GM19372 (cell line): ENCODE measurements around the gene C13orf46.
"Not testable (repeated sequence)": the region's sequence is repeated elsewhere in the genome, so short reads cannot be mapped to it uniquely, and the experiment has no call there.

Source experiments
- ATAC-seq: cut with Tn5 transposase; IDR thresholded peaks from one replicate; pipeline ENCODE4 v1.9.1; 2021; ENCODE audit warnings: mild to moderate bottlenecking, low read depth, moderate library complexity; ENCODE audit not compliant: unreplicated experiment

The C13orf46 gene

DNA sequence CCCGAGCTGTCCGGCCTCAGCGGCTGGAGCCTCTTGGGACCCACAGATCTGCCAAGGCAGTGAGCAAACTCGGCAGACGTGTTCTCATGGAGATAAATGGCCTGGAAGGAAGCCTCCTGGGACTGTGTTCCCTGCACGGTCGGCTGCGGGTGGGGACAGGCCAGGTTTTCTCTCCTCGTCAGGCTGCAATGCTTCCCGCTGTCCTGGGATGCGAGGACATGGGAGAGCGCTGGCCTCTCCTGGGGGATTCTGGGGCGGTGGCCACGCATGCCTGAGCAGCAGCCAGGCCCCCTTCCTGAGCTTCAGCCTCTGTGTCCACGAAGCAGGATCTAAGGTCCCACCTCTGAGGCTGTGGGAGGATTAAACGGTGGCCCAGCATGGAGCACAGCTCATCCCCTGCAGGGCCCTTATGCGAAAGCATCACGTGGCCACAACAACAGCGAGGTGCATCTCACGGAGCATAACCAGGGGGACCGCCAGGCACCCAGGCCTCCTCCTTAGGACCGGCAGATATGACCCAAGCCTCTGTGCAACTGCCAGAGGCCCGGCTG, 21.2 kb upstream of the C13orf46 start:
- no peak for ATAC-seq

DNA sequence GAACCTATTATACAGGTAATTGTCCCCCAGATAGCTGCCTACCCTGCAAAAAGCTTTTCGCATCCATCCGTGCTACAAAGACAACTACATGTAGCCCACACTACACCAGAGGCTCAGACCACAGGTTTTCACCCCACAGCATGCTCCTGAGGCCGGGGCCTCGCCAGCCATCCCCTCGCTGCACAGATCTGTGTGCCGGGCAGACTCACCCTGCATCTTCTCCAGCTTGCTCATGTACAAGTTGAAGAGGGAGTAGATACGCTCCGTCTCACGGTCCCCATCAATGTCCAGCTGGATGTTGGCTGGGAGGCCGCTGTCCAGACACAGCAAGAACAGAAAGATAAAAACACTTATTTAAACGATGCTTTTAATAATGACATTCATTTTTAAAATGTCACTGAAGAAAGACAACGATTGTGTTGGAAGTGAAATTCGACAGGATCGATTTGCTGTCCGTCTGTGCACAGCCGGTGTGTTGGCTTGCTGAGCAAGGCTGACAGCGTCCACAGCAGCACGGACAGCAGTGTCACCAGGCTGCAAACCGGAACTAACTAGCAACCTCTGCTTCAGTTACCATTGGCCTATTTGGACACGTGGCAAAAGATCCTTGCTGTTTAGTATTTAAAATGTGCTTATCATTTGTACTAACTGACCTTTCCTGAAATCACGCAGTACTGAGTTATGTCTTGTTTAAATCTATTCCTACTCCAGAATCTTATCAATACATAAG, 18.6 kb upstream of the C13orf46 start:
- no peak for ATAC-seq

DNA sequence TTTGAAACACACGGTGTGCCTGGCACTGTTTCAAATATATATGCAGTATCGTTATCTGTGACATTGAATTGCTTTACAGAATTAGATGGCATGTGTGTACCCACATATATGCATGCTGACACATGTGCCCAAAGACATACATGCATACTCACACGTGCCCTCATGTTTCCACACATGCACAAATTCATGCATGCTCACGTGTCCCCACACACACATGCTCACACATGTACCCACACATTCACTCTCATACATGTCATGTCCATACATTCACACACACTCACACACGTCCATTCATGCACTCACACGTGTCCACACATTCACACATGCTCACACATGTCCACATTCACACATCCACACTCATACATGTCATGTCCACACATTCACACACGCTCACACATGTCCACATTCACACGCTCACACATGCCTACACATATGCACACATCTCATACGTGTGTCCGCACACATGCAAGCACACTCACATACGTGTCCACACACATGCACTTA, 17.9 kb upstream of the C13orf46 start:
- no peak for ATAC-seq

DNA sequence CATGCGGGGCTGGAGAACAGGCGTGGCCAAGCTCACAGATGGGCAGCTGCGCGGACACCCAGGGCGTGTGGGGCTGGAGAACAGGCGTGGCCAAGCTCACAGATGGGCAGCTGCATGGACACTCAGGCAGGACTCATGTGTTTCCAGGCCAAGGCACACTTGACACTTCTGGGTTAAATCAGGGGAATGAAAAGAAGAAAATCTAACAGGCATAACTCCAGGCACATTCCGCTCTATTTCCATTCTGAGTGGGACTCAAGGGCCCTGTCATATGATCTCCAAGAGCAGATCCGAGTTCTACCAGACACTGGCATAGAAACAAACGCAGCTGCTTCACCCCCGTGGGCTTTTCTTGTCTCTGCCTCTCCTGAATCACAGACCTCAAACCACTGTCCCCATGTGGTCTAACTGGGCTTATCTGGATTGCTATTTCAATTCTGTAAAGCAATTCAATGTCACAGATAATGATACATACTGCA, 17.4 kb upstream of the C13orf46 start:
- no peak for ATAC-seq

DNA sequence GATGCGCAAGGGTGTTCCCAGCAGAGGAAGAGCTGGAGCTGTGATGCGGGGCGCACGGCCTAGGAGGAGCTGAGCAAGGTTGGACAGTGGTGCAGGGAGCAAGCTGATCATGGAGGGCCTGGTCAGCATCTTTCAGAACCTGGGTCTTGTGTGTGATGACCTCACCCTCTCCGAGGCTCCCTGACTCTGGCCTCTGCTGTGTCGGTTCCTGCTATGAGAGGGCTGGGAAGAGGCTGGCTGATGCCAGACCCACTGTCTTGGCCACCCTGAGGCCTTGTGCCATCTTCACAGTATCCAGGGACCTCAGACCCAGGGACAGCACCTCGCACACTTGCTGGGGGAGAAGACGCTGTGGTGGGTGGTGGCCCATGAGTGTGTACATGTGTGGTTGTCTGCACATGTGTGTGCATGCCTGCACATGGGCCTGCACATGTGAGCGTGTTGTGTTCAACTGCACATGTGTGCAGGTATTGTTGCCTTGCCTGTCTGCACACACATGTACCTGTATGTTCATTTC, 16.5 kb upstream of the C13orf46 start:
- no peak for ATAC-seq

DNA sequence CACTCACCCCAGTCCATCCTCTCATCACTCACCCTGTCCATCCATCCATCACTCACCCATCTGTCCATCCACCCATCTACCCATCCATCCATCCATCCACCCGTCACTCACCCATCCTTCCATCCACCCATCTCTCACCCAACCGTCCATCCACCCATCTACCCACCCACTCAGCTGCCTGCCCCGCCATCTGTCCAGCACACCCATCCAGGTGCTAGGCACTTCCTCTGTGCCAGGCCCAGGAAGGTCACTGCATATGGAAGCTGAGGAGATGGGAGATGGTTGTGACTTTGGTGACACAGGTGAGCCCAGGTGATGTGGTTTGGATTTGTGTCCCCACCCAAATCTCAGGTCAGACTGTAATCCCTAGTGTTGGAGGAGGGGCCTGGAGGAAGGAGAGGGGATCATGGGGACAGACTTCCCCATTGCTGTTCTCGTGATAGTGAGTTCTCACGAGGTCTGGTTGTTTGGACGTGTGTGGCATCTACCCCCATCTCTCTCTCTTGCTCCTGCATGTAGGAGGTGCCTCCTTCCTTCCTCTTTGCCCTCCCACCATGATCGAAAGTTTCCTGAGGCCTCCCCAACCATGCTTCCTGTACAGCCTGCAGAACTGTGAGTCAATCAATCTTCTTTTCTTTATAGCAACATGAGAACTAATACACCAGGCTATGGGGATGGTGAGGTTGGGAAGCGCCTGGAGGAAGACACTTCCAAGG, 15.9 kb upstream of the C13orf46 start:
- ATAC-seq, result no peak

DNA sequence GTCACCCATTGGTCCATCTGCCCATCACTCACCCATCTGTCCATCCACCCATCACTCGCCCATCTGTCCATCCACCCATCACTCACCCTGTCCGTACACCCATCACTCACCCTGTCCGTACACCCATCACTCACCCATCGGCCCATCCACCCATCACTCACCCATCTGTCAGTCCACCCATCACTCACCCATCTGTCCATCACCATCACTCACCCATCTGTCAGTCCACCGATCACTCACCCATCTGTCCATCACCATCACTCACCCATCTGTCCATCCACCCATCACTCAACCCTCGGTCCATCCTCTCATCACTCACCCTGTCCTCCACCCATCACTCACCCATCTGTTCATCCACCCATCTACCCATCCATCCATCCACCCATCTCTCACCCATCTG, 15.0 kb upstream of the C13orf46 start:
- not testable (repeated sequence) for ATAC-seq

DNA sequence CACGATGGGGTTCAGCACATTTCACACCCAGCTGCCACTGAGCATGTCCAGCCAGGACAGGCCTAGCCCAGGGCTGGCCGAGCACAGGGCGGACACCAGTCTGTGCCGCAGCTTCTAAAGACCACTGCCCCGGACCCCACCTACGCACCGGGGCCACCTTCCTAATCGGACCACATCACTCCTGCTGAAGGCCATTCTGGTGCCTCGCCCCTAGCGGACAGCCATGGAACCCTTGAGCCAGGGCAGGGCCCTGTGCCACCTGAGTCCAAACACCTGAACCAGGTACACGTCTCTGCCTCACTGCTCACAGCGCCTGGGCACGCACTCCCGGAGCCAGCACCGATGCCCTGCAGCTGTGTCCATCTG, 8.4 kb upstream of the C13orf46 start:
- no peak for ATAC-seq

DNA sequence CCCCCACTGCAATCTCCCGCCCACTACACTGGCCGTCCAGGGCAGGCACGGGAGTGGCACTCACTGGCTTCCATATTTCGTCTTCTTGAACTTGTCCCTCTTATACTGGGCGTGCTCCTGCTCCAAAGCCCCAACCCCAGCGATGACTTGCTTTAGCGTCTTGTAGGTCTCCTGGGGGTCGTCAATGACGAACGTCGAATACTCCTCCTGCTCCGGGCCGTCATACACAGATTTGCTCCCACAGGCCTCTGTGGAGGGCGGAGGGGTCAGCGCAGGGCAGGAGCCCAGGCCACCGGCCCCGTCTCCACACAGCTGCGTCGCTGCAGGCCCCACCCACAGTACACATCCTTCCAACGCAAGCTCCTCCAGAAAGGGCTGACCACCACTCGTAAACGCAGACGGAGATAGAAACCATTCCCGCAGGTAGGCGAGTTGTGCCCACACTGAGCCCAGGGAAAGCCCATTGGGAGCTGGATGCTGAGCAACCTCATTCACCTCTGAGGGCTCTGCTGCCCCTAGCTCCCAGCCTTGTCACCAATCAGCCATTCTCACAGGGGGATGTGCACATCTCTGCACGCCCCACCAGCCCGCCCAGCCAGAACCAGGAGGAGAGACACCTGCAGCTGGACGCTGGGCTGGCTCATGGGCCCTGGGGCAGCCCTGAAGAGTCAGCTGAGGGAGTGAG, 7.9 kb upstream of the C13orf46 start:
- no peak for ATAC-seq

DNA sequence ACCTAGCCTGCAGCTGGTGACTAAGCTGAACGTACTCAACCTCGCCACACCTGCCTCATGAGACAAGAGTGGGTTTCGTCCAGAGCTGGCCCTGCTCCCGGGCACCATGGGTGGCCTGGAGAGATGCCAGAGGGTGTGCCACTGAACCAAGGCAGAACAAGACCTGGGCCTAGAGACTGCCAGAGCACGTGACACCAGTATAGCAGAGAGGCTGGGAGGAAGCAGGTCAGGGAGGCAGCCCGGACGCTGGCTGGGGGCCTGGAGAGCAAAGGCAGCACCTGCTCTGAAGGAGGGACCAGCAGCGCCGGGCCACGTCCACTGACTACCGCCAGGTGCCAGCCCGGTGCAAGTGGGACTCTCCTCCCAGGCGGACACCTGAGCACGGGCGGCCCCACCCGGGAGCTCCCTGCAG, 7.3 kb upstream of the C13orf46 start:
- no peak for ATAC-seq

DNA sequence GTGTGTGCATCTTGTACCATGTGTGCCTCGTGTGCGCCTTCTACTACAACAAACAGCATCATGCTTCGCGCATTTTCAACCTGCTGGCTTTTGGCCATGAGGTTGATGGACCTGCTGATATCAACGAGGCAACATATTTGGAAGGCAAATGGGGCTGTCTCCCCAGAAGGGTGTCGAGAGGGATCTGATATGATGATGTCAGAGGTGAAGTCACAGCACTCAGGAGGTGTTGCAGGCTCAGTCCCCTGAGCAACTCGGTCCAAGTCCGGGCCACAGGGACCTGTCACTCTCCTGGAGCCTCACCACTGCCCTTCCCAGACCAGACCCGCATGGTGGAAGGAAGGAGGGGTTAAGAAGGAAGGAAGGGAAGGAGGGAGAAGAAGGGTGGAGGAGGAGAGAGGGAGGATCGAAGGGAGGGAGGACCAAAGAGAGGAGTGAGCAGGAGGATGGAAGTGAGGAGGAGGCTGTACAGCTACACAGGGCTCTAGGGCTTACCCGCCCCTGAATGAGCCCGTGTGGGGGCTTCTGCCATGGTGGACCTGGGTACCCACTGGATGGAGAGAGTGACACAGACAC, 6.7 kb upstream of the C13orf46 start:
- no peak for ATAC-seq

DNA sequence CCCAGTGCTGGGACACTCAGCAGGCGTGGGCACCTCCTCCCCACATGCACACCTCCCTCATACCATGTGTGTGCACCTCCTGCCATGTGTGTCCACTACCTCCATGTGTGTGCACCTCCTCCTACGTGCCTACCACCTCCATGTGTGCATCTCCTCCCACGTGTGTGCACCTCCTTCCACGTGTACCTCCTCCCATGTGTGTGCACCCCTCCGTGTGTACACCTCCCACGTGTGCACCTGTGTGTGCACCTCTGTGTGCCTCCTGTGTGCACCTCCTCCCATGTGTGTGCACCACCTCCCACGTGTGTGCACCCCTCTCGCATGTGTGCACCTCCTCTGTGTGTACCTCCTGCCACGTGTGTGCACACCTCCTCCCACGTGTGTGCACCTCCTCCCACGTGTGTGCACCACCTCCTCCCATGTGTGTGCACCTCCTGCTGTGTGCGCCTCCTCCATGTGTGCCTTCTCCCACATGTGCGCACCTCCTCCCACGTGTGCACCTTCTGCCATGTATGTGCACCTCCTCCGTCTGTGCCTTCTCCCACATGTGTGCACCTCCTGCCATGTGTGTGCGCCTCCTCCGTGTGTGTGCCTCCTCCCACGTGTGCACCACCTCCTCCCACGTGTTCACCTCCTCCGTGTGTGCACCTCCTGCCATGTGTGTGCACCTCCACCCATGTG, 6.1 kb upstream of the C13orf46 start:
- no peak for ATAC-seq

DNA sequence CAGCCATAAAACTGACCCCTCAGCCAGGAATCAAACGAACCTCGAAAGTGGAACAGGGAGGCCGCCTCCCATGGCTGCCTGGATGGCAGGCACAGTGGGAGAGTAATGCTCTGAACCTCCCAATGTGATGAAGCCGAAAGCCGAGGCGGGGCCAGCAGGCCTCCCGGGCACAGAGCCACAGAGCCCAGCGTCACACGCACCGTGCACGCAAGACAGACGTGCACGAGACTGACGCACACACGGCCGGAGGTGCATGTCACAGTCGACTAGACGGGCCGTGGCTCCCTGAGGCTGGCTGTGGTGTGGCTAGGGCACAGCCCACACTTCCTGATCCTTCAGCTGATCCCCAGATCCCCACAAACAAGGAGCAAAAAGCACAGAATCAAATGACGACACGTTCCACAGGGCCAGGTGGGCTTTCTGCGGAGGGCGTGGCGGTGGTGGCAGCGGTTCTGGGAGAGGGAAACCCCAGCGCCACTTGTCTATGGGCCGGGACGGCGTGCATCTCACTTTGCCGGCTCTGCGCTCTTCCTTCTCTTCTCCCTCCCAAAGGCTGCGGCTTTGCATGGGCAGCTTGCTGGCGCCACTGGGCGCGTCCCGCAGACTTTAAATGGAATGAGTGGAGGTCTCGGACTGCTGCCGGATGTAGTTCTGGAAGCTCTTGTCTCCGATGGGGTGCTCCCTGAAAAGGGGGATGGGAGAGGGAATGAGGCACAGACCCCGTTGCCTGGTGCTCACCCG, 5.0 kb upstream of the C13orf46 start:
- ATAC-seq, result no peak

DNA sequence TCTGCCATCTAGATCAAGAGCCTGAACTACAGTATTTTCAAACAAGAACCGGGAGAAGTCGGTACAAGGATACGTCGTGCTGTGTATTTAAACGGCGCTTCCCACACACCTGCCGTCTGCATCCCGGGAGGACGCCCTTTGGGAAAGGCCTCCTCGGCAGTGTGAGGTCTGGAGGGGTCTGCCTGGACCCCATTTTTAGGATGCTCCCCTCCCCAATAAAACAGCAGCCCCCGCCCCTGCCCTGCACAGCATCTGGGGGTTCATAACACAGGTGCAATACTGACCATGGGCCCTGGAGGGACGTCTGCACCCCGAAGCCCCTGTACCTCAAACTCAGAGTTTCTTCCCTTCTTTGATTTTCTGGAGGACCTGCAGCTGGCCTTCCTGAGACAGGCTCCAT, 4.1 kb upstream of the C13orf46 start:
- ATAC-seq, result no peak

DNA sequence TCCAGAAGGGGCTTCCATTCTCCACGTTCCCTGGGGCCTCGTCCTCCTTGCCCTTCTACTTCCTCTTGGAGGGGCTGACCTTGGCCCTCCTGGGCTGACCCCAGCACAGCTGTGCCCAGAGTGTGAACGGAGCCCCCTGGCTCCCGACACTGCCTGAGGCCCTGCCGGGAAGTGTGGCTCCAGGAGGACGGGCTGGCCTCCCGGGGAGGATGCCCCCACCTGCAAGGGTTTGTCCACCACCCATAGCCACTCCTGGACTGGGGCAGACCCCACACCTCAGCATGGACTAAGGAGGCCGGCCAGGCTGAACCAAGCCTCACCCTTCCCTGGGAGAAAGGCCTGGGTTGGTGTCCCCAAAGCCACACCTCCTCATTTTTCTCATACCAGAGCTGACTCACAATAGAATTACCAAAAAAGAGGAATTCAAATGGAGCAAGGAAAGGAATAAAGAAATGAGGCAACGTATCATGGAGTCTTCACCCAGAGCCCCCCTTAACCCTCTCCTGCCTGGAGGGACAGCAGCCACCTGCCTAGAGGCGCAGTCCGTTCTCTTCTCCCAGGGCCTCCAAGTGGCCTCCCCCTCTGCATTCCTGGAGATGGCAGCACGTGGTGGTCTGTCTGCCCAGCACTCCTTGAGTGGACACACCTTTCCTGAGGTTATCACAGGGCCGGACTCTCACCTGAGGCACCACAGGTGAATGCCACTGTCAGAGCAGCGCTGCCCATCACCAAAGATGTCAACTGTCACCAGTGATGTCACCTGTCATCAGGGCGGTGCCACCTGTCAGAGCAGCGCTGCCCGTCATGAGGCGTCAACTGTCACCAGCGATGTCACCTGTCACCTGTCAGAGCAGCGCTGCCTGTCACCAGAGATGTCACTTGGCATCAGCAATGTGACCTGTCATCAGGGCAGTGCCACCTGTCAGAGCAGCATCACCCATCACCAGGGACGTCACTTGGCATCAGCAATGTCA, 3.1 kb upstream of the C13orf46 start:
- no peak for ATAC-seq

DNA sequence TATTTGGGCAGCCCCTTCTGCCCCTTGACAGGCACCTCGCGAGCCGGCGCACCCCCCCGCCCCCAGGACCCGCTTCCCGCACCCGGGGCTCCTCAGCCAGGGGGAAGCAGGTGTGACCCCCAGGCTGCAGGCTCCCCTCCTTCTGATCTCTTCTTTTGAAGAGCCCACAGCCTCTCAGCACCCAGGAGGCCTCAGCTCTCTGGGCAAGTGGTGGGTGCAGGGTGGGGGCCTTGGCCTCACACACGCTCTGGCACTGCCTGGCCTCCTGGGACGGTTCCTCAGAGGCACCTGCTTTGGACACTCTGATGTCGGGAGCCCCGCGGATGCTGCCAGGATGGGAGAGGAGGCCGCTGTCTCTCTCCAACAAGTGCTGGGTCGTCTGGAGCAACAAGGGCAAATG, 1.5 kb upstream of the C13orf46 start:
- no peak for ATAC-seq

DNA sequence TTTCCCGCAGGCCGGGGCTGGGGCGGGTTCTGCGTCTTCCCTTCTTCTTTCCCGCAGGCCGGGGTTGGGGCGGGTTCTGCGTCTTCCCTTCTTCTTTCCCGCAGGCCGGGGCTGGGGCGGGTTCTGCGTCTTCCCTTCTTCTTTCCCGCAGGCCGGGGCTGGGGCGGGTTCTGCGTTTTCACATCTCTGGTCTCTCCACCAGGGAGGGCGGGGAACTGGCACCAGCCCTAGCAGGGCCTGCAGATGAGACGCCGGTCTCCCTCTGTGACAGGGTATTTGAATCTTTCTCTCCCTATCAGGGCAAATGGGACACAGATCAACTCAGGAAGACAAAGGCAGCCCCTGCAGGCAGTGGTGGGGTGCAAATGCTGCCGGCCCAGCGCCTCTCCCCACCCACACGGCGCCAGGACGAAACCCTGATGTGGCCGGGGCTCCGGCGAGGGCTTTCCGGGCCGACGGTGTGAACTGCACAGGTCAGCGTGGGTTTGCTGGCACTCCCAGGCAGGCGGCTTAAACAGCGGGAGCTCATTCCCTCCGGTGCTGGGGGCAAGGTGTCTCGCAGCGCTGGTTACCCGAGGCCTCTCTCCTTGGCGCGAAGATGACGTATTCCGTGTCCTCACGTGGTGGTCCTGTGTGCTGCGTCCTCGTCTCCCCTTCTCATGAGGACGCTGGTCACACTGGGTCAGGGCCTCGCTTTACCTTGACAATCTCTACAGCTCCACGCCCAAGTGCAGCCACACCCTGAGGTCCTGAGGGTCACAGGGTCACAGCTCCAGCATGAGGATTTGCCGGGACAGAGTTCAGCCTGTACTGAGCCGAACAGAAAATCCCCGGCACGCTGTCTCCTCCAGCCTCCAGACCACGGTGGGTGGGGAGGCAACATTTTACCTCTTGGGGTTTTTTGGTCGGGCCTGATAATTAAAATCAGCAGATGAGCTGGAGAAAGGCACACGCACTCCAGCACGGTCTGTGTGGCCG, 717 bp upstream of the C13orf46 start:
- no peak for ATAC-seq
